ENCODE measurements around the gene MTR. TPM values are rescaled to one million over a fixed set of nuclear protein-coding genes. Genes with fewer than 3 reads are reported as not detected.

The MTR gene
- 19.9 TPM for total RNA-seq

DNA sequence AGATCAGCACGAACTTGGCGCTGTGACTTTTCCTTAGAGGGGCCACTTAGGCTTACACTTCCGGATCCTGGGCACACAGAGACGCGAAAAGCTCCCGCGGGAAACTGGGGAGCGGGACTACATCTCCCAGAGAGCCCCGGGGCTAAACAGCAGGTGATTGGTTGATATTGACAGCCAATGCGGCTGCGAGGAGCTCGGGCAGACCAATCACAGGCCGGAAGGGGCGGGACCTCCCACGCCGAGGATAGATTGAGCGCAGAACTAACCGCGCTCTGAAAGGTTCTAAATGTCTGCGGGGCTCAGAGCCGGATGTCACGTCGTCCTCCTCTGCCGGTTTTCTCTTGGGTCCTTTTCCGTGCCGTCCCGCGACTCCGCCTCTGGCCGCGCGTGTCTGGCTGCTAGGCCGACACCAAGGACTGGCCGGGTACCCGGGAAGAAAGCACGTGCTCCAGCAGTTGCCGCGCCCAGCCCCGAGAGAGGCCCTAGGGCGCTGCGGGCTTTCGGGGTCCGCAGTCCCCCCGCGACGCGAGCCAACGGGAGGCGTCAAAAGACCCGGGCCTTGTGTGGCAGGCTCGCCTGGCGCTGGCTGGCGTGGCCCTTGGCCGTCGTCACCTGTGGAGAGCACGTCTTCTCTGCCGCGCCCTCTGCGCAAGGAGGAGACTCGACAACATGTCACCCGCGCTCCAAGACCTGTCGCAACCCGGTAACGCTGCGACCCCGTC, at the start of gene MTR:
MTR (plus strand) TSS at position 258 of the 722 bp plus-strand sequence; CDS start at position 670, 412 bp downstream.
- H3K4me3 ChIP-seq = peak within 1 kb of the TSS; percentile 74 to 78
- intact Hi-C loops (cut with DNase I) = loop anchor here (10.0 kb wide), 1 partner anchor 190 kb away; the partner anchor contains the start of gene HEATR1

DNA sequence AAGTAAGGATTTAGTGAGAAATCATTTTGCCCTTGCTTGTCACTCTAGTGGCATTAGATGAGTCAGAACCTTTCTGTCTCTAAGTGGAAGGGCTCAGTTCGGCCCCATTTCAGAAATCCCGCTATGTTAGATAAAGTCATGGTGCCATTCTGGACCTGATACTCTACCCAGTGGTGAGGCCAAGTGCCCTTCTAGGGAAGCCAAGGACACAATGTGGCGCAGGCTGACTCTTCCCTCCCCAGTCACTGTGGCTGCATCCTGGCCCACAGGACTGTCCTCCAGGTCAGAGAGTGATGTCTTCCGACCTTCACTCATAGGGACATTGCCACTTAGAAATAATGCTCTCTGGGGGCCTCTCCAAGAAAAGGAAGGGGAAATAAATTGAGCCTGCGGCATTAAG, 48.3 kb upstream of the MTR start:
- H3K9me3 ChIP-seq = no peaks in the 10 kb centered on the region
- TF ChIP-seq POLR2A (IDR thresholded peaks at IDR 0.05) (no peak), POLR2AphosphoS5 (IDR thresholded peaks at IDR 0.05; ENCODE audit: insufficient read depth in 1 of 2, low read depth in 1 of 2) (no peak)
- TF ChIP-seq, protein P1, sequence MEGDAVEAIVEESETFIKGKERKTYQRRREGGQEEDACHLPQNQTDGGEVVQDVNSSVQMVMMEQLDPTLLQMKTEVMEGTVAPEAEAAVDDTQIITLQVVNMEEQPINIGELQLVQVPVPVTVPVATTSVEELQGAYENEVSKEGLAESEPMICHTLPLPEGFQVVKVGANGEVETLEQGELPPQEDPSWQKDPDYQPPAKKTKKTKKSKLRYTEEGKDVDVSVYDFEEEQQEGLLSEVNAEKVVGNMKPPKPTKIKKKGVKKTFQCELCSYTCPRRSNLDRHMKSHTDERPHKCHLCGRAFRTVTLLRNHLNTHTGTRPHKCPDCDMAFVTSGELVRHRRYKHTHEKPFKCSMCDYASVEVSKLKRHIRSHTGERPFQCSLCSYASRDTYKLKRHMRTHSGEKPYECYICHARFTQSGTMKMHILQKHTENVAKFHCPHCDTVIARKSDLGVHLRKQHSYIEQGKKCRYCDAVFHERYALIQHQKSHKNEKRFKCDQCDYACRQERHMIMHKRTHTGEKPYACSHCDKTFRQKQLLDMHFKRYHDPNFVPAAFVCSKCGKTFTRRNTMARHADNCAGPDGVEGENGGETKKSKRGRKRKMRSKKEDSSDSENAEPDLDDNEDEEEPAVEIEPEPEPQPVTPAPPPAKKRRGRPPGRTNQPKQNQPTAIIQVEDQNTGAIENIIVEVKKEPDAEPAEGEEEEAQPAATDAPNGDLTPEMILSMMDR (IDR thresholded peaks at IDR 0.05) = no peak
- intact Hi-C loops (cut with DNase I) = no loop called here
- no peak for DNase-seq (ENCODE audit: extremely low spot score in 2 of 2)
- no peak overlapping the region for H3K4me3 ChIP-seq
- no peaks in the 10 kb centered on the region for H3K36me3 ChIP-seq
- no peaks in the 10 kb centered on the region for H3K4me1 ChIP-seq
- no peaks in the 10 kb centered on the region for H3K27me3 ChIP-seq
- H3K27ac ChIP-seq = no peak overlapping the region

More for the DNA sequence above, at the start of gene MTR:
- H3K27me3 ChIP-seq = no peaks in the 10 kb centered on the region
- peak within 1 kb of the TSS; percentile 54 for H3K27ac ChIP-seq
- TF ChIP-seq, protein P1 (IDR thresholded peaks at IDR 0.05) = no peak
- peak; percentile 17 to 83 for TF ChIP-seq POLR2A (IDR thresholded peaks at IDR 0.05)
- peak; percentile 91 to 96 for TF ChIP-seq POLR2AphosphoS5 (IDR thresholded peaks at IDR 0.05; ENCODE audit: insufficient read depth in 1 of 2, low read depth in 1 of 2)
- H3K36me3 ChIP-seq = no peaks in the 10 kb centered on the region
- H3K9me3 ChIP-seq = no peaks in the 10 kb centered on the region
- peaks cover 24% of the 10 kb centered on the region for H3K4me1 ChIP-seq
- DNase-seq (ENCODE audit: extremely low spot score in 2 of 2) = peak; percentile 99

DNA sequence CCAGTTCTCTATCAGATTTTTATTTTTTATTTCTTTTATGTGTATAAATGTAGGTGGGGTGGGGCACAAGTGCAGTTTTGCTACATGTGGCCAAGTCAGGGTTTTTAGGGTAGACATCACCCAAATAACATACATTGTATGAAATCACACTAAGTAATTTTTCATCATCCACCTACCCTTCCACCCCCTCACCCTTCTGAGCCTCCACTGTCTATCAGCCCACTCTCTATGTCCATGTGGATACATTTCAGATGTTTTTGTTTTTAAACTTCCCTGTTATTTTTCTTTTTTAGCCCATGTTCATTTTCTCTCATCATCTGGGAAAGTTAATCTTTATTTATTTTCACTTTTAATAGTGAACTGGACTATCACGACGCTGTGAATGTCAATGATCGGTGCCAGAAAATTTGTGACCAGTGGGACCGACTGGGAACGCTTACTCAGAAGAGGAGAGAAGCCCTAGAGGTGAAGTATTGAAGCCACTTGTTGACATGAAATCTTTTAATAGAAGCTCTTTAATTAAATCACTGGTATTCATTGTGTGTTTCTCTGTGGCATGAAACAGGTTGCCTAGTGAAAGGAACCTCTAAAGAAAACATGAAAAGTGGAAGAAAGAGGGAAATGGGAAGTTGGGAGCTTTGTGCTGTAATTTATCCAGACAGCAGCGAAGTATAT, 47.6 kb upstream of the MTR start:
- no peaks in the 10 kb centered on the region for H3K4me1 ChIP-seq
- no peaks in the 10 kb centered on the region for H3K36me3 ChIP-seq
- DNase-seq (ENCODE audit: extremely low spot score in 2 of 2) = no peak
- TF ChIP-seq POLR2AphosphoS5 (IDR thresholded peaks at IDR 0.05; ENCODE audit: insufficient read depth in 1 of 2, low read depth in 1 of 2) = no peak
- TF ChIP-seq POLR2A (IDR thresholded peaks at IDR 0.05) = no peak
- TF ChIP-seq, protein P1 (IDR thresholded peaks at IDR 0.05) = no peak
- intact Hi-C loops (cut with DNase I) = no loop called here
- no peak overlapping the region for H3K27ac ChIP-seq
- no peaks in the 10 kb centered on the region for H3K27me3 ChIP-seq
- no peak overlapping the region for H3K4me3 ChIP-seq
- no peaks in the 10 kb centered on the region for H3K9me3 ChIP-seq

DNA sequence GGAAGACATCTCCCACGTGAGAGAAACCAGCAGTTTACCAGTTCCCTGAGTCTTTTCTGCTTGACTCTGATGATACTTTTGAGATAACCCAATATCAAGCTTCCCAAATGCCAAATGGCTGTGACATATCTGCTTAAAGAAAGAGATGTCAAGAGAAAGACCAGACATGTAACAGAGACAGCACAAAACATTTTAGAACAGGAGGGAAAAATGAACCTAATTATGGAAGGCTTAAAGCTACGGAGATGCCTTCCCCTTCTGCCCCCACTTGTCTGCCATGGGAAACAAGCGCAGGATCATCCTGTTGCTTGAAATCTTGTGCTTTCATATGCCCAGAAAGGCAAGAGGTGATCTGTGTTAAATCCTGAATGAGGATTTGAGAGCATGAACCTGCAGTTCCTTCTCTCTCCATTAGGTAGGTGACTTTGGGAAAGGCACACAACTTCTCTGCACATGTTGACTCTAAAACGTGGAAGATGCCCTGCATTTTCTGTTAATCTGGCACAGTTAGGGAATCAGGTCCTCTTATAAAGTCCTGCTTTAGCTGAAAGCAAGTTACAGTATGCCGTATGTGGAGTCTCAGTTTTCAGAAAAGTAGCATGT, 46.7 kb upstream of the MTR start:
- Histone ChIP-seq H3K36me3 (no peaks in the 10 kb centered on the region), H3K27me3 (no peaks in the 10 kb centered on the region), H3K4me1 (no peaks in the 10 kb centered on the region), H3K4me3 (no peak overlapping the region), H3K27ac (no peak overlapping the region), H3K9me3 (no peaks in the 10 kb centered on the region)
- TF ChIP-seq POLR2A (IDR thresholded peaks at IDR 0.05) (no peak), POLR2AphosphoS5 (IDR thresholded peaks at IDR 0.05; ENCODE audit: insufficient read depth in 1 of 2, low read depth in 1 of 2) (no peak)
- TF ChIP-seq, protein P1 (IDR thresholded peaks at IDR 0.05) = no peak
- no peak for DNase-seq (ENCODE audit: extremely low spot score in 2 of 2)
- intact Hi-C loops (cut with DNase I) = no loop called here

Measured in vagina (tissue), 2 donors.